Keratinocyte (primary cell): Measurements from ENCODE around the gene PLBD2. TPM values are rescaled to one million over a fixed set of nuclear protein-coding genes. Genes with fewer than 3 reads are reported as not detected.
A peak's percentile ranks its signal among the peaks of the same experiment; 100 is the strongest.

Source experiments
- DNase-seq: peaks from one replicate; pipeline ENCODE4 v3.0.0-alpha.2; 2011; ENCODE audit warnings: low read depth, missing footprints, low spot score
- FAIRE-seq: peaks from 2 replicates; lab custom pipeline; 2011; peaks lifted over from hg19 to GRCh38; lab: Jason Lieb, UNC
- H2AFZ ChIP-seq: 2 replicates; pipeline ENCODE4 v1.6.0; 2012; ENCODE audit warnings: low read length, control low read depth, inconsistent platforms; ENCODE audit not compliant: control insufficient read depth
- H3K27ac ChIP-seq: 2 replicates; pipeline ENCODE4 v1.5.1; 2011; ENCODE audit warnings: low read length; ENCODE audit not compliant: control insufficient read depth, insufficient read depth
- H3K27me3 ChIP-seq: 3 replicates; pipeline ENCODE4 v1.6.0; 2011; ENCODE audit warnings: low read length; ENCODE audit not compliant: control insufficient read depth, insufficient read depth; ENCODE audit errors: extremely low read depth
- H3K36me3 ChIP-seq, 2 experiments: 2 replicates in 1 of 2; 3 replicates in 1 of 2; pipeline ENCODE4 v1.5.1; 2011; ENCODE audit warnings: low read length in 2 of 2, mild to moderate bottlenecking in 1 of 2; ENCODE audit not compliant: control insufficient read depth in 2 of 2, insufficient read depth in 2 of 2; ENCODE audit errors: extremely low read depth in 1 of 2
- H3K4me1 ChIP-seq: 3 replicates; pipeline ENCODE4 v1.5.1; 2011; ENCODE audit warnings: low read length; ENCODE audit not compliant: control insufficient read depth, insufficient read depth; ENCODE audit errors: extremely low read depth
- H3K4me2 ChIP-seq: 3 replicates; pipeline ENCODE4 v1.6.0; 2011; ENCODE audit warnings: low read depth, low read length; ENCODE audit not compliant: control insufficient read depth, insufficient read depth; ENCODE audit errors: extremely low read depth
- H3K4me3 ChIP-seq, 3 experiments: fragments of 200-600 bp in 1 of 3; sonication (generic) in 1 of 3; 2 replicates in 2 of 3; 3 replicates in 1 of 3; pipeline ENCODE4 v1.5.1; 2011 to 2016; ENCODE audit warnings: low read length in 3 of 3, mild to moderate bottlenecking in 3 of 3, control low read depth in 2 of 3, inconsistent platforms in 1 of 3, low read depth in 1 of 3, mixed read lengths in 1 of 3, mixed run types in 1 of 3, moderate library complexity in 1 of 3; ENCODE audit not compliant: control insufficient read depth in 2 of 3, insufficient read depth in 2 of 3; ENCODE audit errors: extremely low read depth in 1 of 3
- H3K79me2 ChIP-seq: 2 replicates; pipeline ENCODE4 v1.6.0; 2012; ENCODE audit warnings: low read length; ENCODE audit not compliant: control insufficient read depth, insufficient read depth
- H3K9ac ChIP-seq: 3 replicates; pipeline ENCODE4 v1.6.0; 2011; ENCODE audit warnings: low read length; ENCODE audit not compliant: control insufficient read depth, insufficient read depth; ENCODE audit errors: extremely low read depth
- H3K9me1 ChIP-seq: 3 replicates; pipeline ENCODE4 v1.6.0; 2011; ENCODE audit warnings: low read length; ENCODE audit not compliant: control insufficient read depth, insufficient read depth; ENCODE audit errors: extremely low read depth
- H3K9me3 ChIP-seq: 2 replicates; pipeline ENCODE4 v1.5.1; 2012; ENCODE audit warnings: low read depth, low read length; ENCODE audit not compliant: control insufficient read depth
- H4K20me1 ChIP-seq: 3 replicates; pipeline ENCODE4 v1.6.0; 2011; ENCODE audit warnings: low read length; ENCODE audit not compliant: control insufficient read depth, insufficient read depth; ENCODE audit errors: extremely low read depth
- EZH2 ChIP-seq: IDR thresholded peaks from one replicate; pipeline ENCODE4 v1.6.1; 2012; ENCODE audit warnings: inconsistent platforms, mild to moderate bottlenecking, low read length, moderate library complexity
- dilution Hi-C: fragments of 300-500 bp; cut with MboI; formaldehyde crosslinking; loops from one replicate; pipeline ENCODE4 v1.7.0; 2020; ENCODE audit warnings: low sequenced_read_pairs; ENCODE audit not compliant: extremely low pct_ligation_motif_present
- polyA plus RNA-seq, 5 experiments: library from polyadenylated mRNA; depleted of rRNA in 3 of 5; stranded (reverse) in 3 of 5; stranded (forward) in 1 of 5; unstranded in 1 of 5; fragments of >200 nt; gene quantifications; 1 replicate in 1 of 5; 2 replicates in 3 of 5; 3 replicates in 1 of 5; pipeline versions ENCODE4 v1.2.1 to v1.2.3, GENCODE V29; 2011 to 2012; ENCODE audit warnings: missing spikeins in 2 of 5, low read depth in 1 of 5, low replicate concordance in 1 of 5
- TF ChIP-seq, protein P1 (sequence below), 3 experiments: IDR thresholded peaks in 1 of 3; conservative IDR thresholded peaks in 1 of 3; optimal IDR thresholded peaks in 1 of 3; 2 replicates in 2 of 3; 3 replicates in 1 of 3; pipeline versions ENCODE3 to v1.5.1; 2011; ENCODE audit warnings: low read length in 3 of 3, mild to moderate bottlenecking in 3 of 3, moderate library complexity in 2 of 3, control low read depth in 1 of 3, inconsistent platforms in 1 of 3; ENCODE audit not compliant: insufficient read depth in 2 of 3; ENCODE audit errors: extremely low read depth in 1 of 3

PLBD2 gene
- polyA plus RNA-seq, 1 donor (not counting 4 experiments of a cell fraction or from before 2014, with no cell fraction given): 12.9 TPM

DNA sequence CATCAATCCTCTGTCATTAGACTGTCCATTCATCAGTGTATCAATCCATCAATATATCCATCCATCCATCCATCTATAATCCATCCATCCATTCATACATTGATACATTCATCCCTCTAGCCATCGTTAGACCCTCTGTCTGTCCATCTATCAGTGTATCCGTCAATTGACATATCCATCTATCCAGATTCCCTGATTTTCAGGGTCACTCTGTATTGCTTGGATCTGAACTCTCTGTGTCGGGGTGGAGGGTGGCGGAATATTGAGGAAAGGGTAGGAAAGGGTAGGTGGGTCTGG, 80.9 kb downstream of the PLBD2 start:
- no peak overlapping the region for H3K4me3 ChIP-seq
- H3K27ac ChIP-seq: no peak overlapping the region
- DNase-seq (no peak), FAIRE-seq (no peak)
- TF ChIP-seq, protein P1, sequence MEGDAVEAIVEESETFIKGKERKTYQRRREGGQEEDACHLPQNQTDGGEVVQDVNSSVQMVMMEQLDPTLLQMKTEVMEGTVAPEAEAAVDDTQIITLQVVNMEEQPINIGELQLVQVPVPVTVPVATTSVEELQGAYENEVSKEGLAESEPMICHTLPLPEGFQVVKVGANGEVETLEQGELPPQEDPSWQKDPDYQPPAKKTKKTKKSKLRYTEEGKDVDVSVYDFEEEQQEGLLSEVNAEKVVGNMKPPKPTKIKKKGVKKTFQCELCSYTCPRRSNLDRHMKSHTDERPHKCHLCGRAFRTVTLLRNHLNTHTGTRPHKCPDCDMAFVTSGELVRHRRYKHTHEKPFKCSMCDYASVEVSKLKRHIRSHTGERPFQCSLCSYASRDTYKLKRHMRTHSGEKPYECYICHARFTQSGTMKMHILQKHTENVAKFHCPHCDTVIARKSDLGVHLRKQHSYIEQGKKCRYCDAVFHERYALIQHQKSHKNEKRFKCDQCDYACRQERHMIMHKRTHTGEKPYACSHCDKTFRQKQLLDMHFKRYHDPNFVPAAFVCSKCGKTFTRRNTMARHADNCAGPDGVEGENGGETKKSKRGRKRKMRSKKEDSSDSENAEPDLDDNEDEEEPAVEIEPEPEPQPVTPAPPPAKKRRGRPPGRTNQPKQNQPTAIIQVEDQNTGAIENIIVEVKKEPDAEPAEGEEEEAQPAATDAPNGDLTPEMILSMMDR (optimal IDR thresholded peaks at IDR 0.05 in 1 of 3, IDR thresholded peaks at IDR 0.05 in 1 of 3, conservative IDR thresholded peaks at IDR 0.05 in 1 of 3; ENCODE audit: extremely low read depth in 1 of 3, insufficient read depth in 2 of 3, low read length in 3 of 3): no peak
- no peak for TF ChIP-seq EZH2
- dilution Hi-C loops: no loop called here
- H3K36me3 ChIP-seq: no peaks in the 10 kb centered on the region
- H3K4me2 ChIP-seq: no peak overlapping the region
- no peaks in the 10 kb centered on the region for H3K4me1 ChIP-seq
- H3K79me2 ChIP-seq: no peaks in the 10 kb centered on the region
- no peaks in the 10 kb centered on the region for H3K9me3 ChIP-seq
- no peaks in the 10 kb centered on the region for H3K9me1 ChIP-seq
- no peaks in the 10 kb centered on the region for H4K20me1 ChIP-seq
- no peak overlapping the region for H3K9ac ChIP-seq
- H2AFZ ChIP-seq: no peak overlapping the region
- H3K27me3 ChIP-seq: peaks cover 21% of the 10 kb centered on the region

- TF ChIP-seq EZH2: no peak
- TF ChIP-seq, protein P1 (optimal IDR thresholded peaks at IDR 0.05 in 1 of 3, IDR thresholded peaks at IDR 0.05 in 1 of 3, conservative IDR thresholded peaks at IDR 0.05 in 1 of 3; ENCODE audit: extremely low read depth in 1 of 3, insufficient read depth in 2 of 3, low read length in 3 of 3): peak; percentile 69 to 83 (median 75)
- FAIRE-seq (no peak), DNase-seq (no peak)
- dilution Hi-C loops: no loop called here
- H3K4me2 ChIP-seq: no peak overlapping the region
- H3K27ac ChIP-seq: no peak overlapping the region
- no peaks in the 10 kb centered on the region for H3K36me3 ChIP-seq
- H3K27me3 ChIP-seq: peaks cover 21% of the 10 kb centered on the region
- no peak overlapping the region for H3K9ac ChIP-seq
- no peaks in the 10 kb centered on the region for H3K9me3 ChIP-seq
- H3K4me1 ChIP-seq: no peaks in the 10 kb centered on the region
- H4K20me1 ChIP-seq: no peaks in the 10 kb centered on the region
- H3K79me2 ChIP-seq: no peaks in the 10 kb centered on the region
- no peak overlapping the region for H3K4me3 ChIP-seq
- H2AFZ ChIP-seq: no peak overlapping the region
- no peaks in the 10 kb centered on the region for H3K9me1 ChIP-seq
Measured at GRCh38 chr12:113439606-113440030, 81.2 kb downstream of the PLBD2 start.
